ENCODE measurements around the gene ZBTB5. TPM values are rescaled to one million over a fixed set of nuclear protein-coding genes. Genes with fewer than 3 reads are reported as not detected.

The ZBTB5 gene
- total and polyA plus RNA-seq, 2 of the 4 experiments (the other 2 are of a cell fraction) = 6.3 to 9.1 TPM

DNA sequence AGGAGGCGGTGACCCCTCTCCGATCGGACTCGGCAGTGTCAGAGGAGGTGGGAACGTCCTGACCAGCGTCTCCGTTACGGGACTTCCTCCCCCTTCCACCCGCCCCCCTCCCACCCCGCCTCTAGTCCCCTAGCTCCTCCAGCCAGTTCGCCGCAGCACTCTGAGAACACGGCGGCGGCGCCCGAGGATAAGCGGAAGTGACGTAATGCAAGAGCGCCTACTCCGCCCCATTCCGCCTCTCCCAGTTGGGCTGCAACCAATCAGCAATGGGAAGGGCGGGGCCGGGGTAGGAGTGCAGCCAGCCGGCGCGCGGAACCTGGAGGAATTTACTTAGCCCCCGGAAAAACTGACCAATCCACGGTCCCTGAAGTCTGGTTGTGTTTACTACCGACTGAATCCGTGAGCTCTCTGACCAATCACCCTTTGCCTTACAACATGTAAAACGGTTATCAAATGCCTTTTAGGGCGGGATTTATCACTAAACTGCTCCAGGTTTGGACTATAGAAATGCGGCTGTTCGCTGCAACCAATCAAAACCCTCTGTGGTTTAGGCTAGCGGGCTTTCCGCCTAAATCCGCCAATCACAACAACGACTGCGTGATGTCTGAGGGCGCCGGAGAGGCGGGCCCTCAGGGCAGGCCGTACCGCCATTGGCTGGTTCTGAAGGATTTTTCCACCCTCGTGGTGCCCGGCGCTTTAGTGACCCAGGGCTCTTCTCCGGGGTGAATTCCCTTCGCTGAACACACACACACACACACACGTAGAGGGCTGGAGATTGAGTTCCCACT is at the start of gene ZBTB5 (continued):
- TF ChIP-seq, protein P1, sequence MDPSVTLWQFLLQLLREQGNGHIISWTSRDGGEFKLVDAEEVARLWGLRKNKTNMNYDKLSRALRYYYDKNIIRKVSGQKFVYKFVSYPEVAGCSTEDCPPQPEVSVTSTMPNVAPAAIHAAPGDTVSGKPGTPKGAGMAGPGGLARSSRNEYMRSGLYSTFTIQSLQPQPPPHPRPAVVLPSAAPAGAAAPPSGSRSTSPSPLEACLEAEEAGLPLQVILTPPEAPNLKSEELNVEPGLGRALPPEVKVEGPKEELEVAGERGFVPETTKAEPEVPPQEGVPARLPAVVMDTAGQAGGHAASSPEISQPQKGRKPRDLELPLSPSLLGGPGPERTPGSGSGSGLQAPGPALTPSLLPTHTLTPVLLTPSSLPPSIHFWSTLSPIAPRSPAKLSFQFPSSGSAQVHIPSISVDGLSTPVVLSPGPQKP (IDR thresholded peaks at IDR 0.05; ENCODE audit: borderline replicate concordance, low read depth, low read length) = no peak
- TF ChIP-seq, protein P2, sequence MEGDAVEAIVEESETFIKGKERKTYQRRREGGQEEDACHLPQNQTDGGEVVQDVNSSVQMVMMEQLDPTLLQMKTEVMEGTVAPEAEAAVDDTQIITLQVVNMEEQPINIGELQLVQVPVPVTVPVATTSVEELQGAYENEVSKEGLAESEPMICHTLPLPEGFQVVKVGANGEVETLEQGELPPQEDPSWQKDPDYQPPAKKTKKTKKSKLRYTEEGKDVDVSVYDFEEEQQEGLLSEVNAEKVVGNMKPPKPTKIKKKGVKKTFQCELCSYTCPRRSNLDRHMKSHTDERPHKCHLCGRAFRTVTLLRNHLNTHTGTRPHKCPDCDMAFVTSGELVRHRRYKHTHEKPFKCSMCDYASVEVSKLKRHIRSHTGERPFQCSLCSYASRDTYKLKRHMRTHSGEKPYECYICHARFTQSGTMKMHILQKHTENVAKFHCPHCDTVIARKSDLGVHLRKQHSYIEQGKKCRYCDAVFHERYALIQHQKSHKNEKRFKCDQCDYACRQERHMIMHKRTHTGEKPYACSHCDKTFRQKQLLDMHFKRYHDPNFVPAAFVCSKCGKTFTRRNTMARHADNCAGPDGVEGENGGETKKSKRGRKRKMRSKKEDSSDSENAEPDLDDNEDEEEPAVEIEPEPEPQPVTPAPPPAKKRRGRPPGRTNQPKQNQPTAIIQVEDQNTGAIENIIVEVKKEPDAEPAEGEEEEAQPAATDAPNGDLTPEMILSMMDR (conservative IDR thresholded peaks at IDR 0.05; ENCODE audit: low read depth, low read length) = no peak
- TF ChIP-seq NFE2L2 (IDR thresholded peaks at IDR 0.05; ENCODE audit: low read depth, low read length) (no peak), MXI1 (IDR thresholded peaks at IDR 0.05; ENCODE audit: borderline replicate concordance, low read depth, low read length) (peak; percentile 83)

Data from IMR-90 (cell line).